ENCODE results near the gene TENM4.

- TF ChIP-seq CTCF (IDR thresholded peaks at IDR 0.05): no peak
- TF ChIP-seq POLR2AphosphoS5 (IDR thresholded peaks at IDR 0.05): no peak
These were observed 44.9 kb upstream of the TENM4 start for GRCh38 chr11:79485694-79486093.
